OCI-LY3 (cell line): ENCODE data around the gene EFHD1.

Source experiments
- H2AFZ ChIP-seq: fragments of 200-600, 300-600 bp; shearing (Covaris generic); 2 replicates; pipeline ENCODE4 v1.6.0; 2014; ENCODE audit warnings: antibody characterized with exemption, low read depth, low read length
- H3K27ac ChIP-seq: fragments of 200-600, 300-600 bp; sonication (generic); 2 replicates; pipeline ENCODE4 v1.5.1; 2014; ENCODE audit warnings: mild to moderate bottlenecking, low read length, moderate library complexity, mixed read lengths
- H3K27me3 ChIP-seq: fragments of 200-600, 300-600 bp; sonication (generic); 2 replicates; pipeline ENCODE4 v1.6.1; 2014; ENCODE audit warnings: low read depth, low read length, mixed read lengths
- H3K36me3 ChIP-seq: fragments of 200-600, 300-600 bp; sonication (generic); replicated peaks from 2 replicates; pipeline ENCODE3; 2014; ENCODE audit warnings: low read depth, low read length, mixed read lengths
- H3K4me1 ChIP-seq: fragments of 300-600, 200-600 bp; sonication (generic); 2 replicates; pipeline ENCODE4 v1.6.1; 2014; ENCODE audit warnings: low read length, mixed read lengths
- H3K4me2 ChIP-seq: fragments of 200-600, 300-600 bp; sonication (generic); 2 replicates; pipeline ENCODE4 v1.6.1; 2014; ENCODE audit warnings: low read length, mixed read lengths
- H3K4me3 ChIP-seq: fragments of 300-600, 200-600 bp; sonication (generic); 2 replicates; pipeline ENCODE4 v1.5.1; 2014; ENCODE audit warnings: antibody characterized with exemption, mild to moderate bottlenecking, low read length, moderate library complexity
- H3K79me2 ChIP-seq: fragments of 300-600, 200-600 bp; shearing (Covaris generic); 2 replicates; pipeline ENCODE4 v1.6.1; 2014; ENCODE audit warnings: mild to moderate bottlenecking, low read length, mixed read lengths
- H3K9ac ChIP-seq: fragments of 300-600, 200-600 bp; shearing (Covaris generic); 2 replicates; pipeline ENCODE4 v1.6.0; 2014; ENCODE audit warnings: mild to moderate bottlenecking, low read length, moderate library complexity
- H3K9me3 ChIP-seq: fragments of 200-600, 300-600 bp; shearing (Covaris generic); 2 replicates; pipeline ENCODE4 v1.6.1; 2014; ENCODE audit warnings: low read length, mixed read lengths; ENCODE audit not compliant: insufficient read depth
- H4K20me1 ChIP-seq: fragments of 200-600, 300-600 bp; sonication (generic); 2 replicates; pipeline ENCODE4 v1.6.1; 2016; ENCODE audit warnings: low read length, mixed read lengths; ENCODE audit not compliant: insufficient read depth
- CTCF ChIP-seq: fragments of 200-600, 300-600 bp; sonication (generic); IDR thresholded peaks from 2 replicates; pipeline ENCODE4 v1.5.1; 2014; ENCODE audit warnings: antibody characterized with exemption, low read length, low read depth
- EZH2phosphoT487 ChIP-seq: fragments of 200-600 bp; shearing (Covaris generic); IDR thresholded peaks from 2 replicates; pipeline ENCODE4 v1.6.1; 2018; ENCODE audit warnings: antibody characterized with exemption, mixed run types, low read depth

EFHD1 gene

GRCh38 chr2:232604535-232604934, 28.9 kb upstream of the EFHD1 start:
- Histone ChIP-seq H3K27ac (no peak overlapping the region), H3K9ac (no peak overlapping the region), H2AFZ (no peak overlapping the region), H3K4me3 (no peak overlapping the region), H3K4me1 (no peaks in the 10 kb centered on the region), H3K27me3 (no peaks in the 10 kb centered on the region), H3K36me3 (no peaks in the 10 kb centered on the region), H3K9me3 (no peaks in the 10 kb centered on the region), H3K4me2 (no peak overlapping the region), H4K20me1 (no peaks in the 10 kb centered on the region), H3K79me2 (no peaks in the 10 kb centered on the region)
- no peak for TF ChIP-seq EZH2phosphoT487
- no peak for TF ChIP-seq CTCF

DNA sequence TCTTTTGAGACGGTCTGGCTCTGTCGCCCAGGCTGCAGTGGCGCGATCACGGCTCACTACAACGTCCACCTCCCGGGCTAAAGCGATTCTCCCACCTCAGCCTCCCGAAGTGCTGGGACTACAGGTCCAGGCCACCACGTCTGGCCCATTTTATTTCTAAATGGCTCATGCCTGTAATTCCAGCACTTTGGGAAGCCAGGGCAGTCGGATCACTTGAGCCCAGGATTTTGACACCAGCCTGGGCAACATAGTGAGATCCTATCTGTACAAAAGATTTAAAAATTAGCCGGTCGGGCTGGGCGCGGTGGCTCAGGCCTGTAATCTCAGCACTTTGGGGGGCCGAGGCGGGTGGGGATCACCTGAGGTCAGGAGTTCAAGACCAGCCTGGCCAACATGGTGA, 26.4 kb upstream of the EFHD1 start:
- H3K4me1 ChIP-seq: no peaks in the 10 kb centered on the region
- no peak overlapping the region for H2AFZ ChIP-seq
- H3K79me2 ChIP-seq: no peaks in the 10 kb centered on the region
- no peak overlapping the region for H3K4me2 ChIP-seq
- H3K27me3 ChIP-seq: no peaks in the 10 kb centered on the region
- no peak overlapping the region for H3K27ac ChIP-seq
- TF ChIP-seq CTCF (no peak), EZH2phosphoT487 (no peak)
- H3K9me3 ChIP-seq: no peaks in the 10 kb centered on the region
- H3K4me3 ChIP-seq: no peak overlapping the region
- H4K20me1 ChIP-seq: no peaks in the 10 kb centered on the region
- H3K36me3 ChIP-seq: no peaks in the 10 kb centered on the region
- H3K9ac ChIP-seq: no peak overlapping the region

DNA sequence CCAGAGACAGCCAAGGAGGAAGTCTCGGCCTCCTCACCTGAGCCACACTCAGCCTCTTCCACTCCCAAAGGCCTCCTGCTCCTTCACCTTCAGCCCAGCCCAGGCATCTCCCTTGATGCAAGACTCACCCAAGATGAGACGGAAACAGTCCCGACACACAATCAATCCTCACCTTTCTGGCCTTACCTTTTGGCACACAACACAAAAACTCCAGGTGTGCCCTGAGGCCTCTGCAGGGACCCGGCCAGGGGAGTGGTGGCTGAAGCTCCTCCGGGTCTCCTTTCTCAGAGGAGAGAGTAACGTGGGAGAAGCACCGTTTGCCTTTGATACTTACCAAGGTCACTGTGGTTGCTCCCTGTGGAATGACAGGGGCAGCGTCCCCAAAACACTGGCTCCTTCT, 23.8 kb upstream of the EFHD1 start:
- no peak overlapping the region for H3K27ac ChIP-seq
- H4K20me1 ChIP-seq: no peaks in the 10 kb centered on the region
- H3K36me3 ChIP-seq: no peaks in the 10 kb centered on the region
- H3K4me3 ChIP-seq: no peak overlapping the region
- no peaks in the 10 kb centered on the region for H3K4me1 ChIP-seq
- TF ChIP-seq CTCF: no peak
- no peak for TF ChIP-seq EZH2phosphoT487
- H3K79me2 ChIP-seq: no peaks in the 10 kb centered on the region
- H2AFZ ChIP-seq: no peak overlapping the region
- H3K4me2 ChIP-seq: no peak overlapping the region
- no peaks in the 10 kb centered on the region for H3K27me3 ChIP-seq
- H3K9me3 ChIP-seq: no peaks in the 10 kb centered on the region
- H3K9ac ChIP-seq: no peak overlapping the region

DNA sequence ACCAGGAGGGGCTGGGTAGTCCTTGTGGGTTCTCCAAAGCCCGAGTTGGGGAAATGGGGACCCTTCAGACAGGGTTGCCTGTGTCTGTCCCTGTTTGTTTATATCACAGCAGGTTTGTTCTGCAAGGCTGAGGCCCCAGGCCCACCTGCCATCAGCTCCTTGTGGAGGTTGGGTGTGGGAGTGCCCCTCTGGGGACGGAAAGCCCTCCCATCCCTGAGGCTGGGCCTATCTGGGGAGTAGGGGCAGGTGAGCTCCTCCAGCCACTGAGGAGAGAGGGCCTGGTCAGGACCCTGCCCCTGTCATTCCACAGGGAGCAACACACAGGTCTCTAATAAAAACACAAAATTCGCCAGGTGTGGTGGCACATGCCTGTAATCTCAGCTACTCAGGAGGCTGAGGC, 23.3 kb upstream of the EFHD1 start:
- H3K4me2 ChIP-seq: no peak overlapping the region
- no peaks in the 10 kb centered on the region for H3K79me2 ChIP-seq
- H3K9me3 ChIP-seq: no peaks in the 10 kb centered on the region
- H3K27ac ChIP-seq: no peak overlapping the region
- H3K9ac ChIP-seq: no peak overlapping the region
- H3K27me3 ChIP-seq: no peaks in the 10 kb centered on the region
- no peaks in the 10 kb centered on the region for H3K36me3 ChIP-seq
- no peaks in the 10 kb centered on the region for H4K20me1 ChIP-seq
- TF ChIP-seq EZH2phosphoT487: no peak
- TF ChIP-seq CTCF: no peak
- no peak overlapping the region for H3K4me3 ChIP-seq
- no peak overlapping the region for H2AFZ ChIP-seq
- H3K4me1 ChIP-seq: no peaks in the 10 kb centered on the region
